Measurements from ENCODE around the gene LVRN. TPM values are rescaled to one million over a fixed set of nuclear protein-coding genes. Genes with fewer than 3 reads are reported as not detected.
"Not testable (repeated sequence)": the region's sequence is repeated elsewhere in the genome, so short reads cannot be mapped to it uniquely, and the experiment has no call there.

The LVRN gene
- 1 to 10 TPM in 2 of 4 donors, under 1 TPM in 1, not detected in 1; 0.31 to 2.9 (median 2.1) TPM for total RNA-seq

- H3K36me3 ChIP-seq, result no peaks in the 10 kb centered on the region
- WGBS, 2 donors, result no CpG with 5 or more reads among the region's 18 CpGs
- peak within 1 kb of the TSS; percentile 1 to 61 (median 40) for H3K4me3 ChIP-seq
- H3K27ac ChIP-seq, result peak within 1 kb of the TSS in 3 of 4 donors; percentile 34 to 59 (median 39)
- TF ChIP-seq POLR2A (IDR thresholded peaks at IDR 0.05) (no peak), CTCF (IDR thresholded peaks at IDR 0.05) (no peak)
- no peak for DNase-seq
- peaks cover 8 to 85% (median 19%) of the 10 kb centered on the region in 4 donors for H3K27me3 ChIP-seq
- intact Hi-C loops (cut with DNase I), result no loop called here
- peaks cover 7 to 22% (median 9%) of the 10 kb centered on the region in 3 donors for H3K4me1 ChIP-seq
- no peaks in the 10 kb centered on the region for H3K9me3 ChIP-seq
Measured at GRCh38 chr5:115962239-115962564, at the start of gene LVRN. TSS of gene LVRN (plus strand) at chr5:115962475. CDS start at chr5:115962618, 143 bp downstream.

- H3K4me3 ChIP-seq; H3K4me1 ChIP-seq; H3K27me3 ChIP-seq; DNase-seq; H3K9me3 ChIP-seq; H3K27ac ChIP-seq; intact Hi-C loops (cut with DNase I); H3K36me3 ChIP-seq: not testable (repeated sequence)
- WGBS, 2 donors, result 91 to 92% methylated on average over 5 of the region's 5 CpGs
Measured at GRCh38 chr5:115913623-115914400, 48.5 kb upstream of the LVRN start.

- Histone ChIP-seq H3K36me3 (peaks cover 0 to 2% (median 0%) of the 10 kb centered on the region in 3 donors), H3K27ac (no peak overlapping the region), H3K4me3 (no peak overlapping the region), H3K4me1 (no peaks in the 10 kb centered on the region), H3K27me3 (no peaks in the 10 kb centered on the region), H3K9me3 (no peaks in the 10 kb centered on the region)
- intact Hi-C loops (cut with DNase I), result no loop called here
- no peak for TF ChIP-seq CTCF (IDR thresholded peaks at IDR 0.05)
- TF ChIP-seq POLR2A (IDR thresholded peaks at IDR 0.05), result no peak
- 75 to 84% methylated on average over 2 to 3 of the region's 3 CpGs for WGBS, 2 donors
- DNase-seq, result no peak
Measured at GRCh38 chr5:115920171-115920725, 42.0 kb upstream of the LVRN start.

GRCh38 chr5:115928578-115929407 is 33.5 kb upstream of the LVRN start:
- H3K9me3 ChIP-seq; intact Hi-C loops (cut with DNase I); DNase-seq; H3K4me1 ChIP-seq; H3K4me3 ChIP-seq; H3K27me3 ChIP-seq; H3K36me3 ChIP-seq; H3K27ac ChIP-seq: not testable (repeated sequence)
- WGBS, 2 donors, result 49 to 55% methylated on average over 12 of the region's 12 CpGs

GRCh38 chr5:115930171-115930570 is 32.1 kb upstream of the LVRN start:
- DNase-seq; H3K36me3 ChIP-seq; intact Hi-C loops (cut with DNase I); H3K4me3 ChIP-seq; H3K9me3 ChIP-seq; H3K27me3 ChIP-seq; H3K27ac ChIP-seq; H3K4me1 ChIP-seq: not testable (repeated sequence)
- WGBS, 2 donors, result 74 to 78% methylated on average over 17 of the region's 17 CpGs

GRCh38 chr5:115930630-115931337 is 31.5 kb upstream of the LVRN start:
- TF ChIP-seq CTCF (IDR thresholded peaks at IDR 0.05) (no peak), POLR2A (IDR thresholded peaks at IDR 0.05) (no peak)
- 91 to 92% methylated on average over 4 of the region's 4 CpGs for WGBS, 2 donors
- intact Hi-C loops (cut with DNase I), result no loop called here

More at GRCh38 chr5:115930630-115931337, 31.5 kb upstream of the LVRN start:
- no peak for DNase-seq
- H3K4me3 ChIP-seq, result no peak overlapping the region
- no peaks in the 10 kb centered on the region for H3K27me3 ChIP-seq
- H3K27ac ChIP-seq, result no peak overlapping the region
- no peaks in the 10 kb centered on the region for H3K36me3 ChIP-seq
- H3K4me1 ChIP-seq, result no peaks in the 10 kb centered on the region
- H3K9me3 ChIP-seq, result peaks cover 0 to 8% (median 0%) of the 10 kb centered on the region in 3 donors
